ENCODE measurements around the gene GPR149.

The GPR149 gene

GRCh38 chr3:154428286-154429206 is 1.4 kb downstream of the GPR149 start:
- TF ChIP-seq, protein P1, sequence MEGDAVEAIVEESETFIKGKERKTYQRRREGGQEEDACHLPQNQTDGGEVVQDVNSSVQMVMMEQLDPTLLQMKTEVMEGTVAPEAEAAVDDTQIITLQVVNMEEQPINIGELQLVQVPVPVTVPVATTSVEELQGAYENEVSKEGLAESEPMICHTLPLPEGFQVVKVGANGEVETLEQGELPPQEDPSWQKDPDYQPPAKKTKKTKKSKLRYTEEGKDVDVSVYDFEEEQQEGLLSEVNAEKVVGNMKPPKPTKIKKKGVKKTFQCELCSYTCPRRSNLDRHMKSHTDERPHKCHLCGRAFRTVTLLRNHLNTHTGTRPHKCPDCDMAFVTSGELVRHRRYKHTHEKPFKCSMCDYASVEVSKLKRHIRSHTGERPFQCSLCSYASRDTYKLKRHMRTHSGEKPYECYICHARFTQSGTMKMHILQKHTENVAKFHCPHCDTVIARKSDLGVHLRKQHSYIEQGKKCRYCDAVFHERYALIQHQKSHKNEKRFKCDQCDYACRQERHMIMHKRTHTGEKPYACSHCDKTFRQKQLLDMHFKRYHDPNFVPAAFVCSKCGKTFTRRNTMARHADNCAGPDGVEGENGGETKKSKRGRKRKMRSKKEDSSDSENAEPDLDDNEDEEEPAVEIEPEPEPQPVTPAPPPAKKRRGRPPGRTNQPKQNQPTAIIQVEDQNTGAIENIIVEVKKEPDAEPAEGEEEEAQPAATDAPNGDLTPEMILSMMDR (conservative IDR thresholded peaks at IDR 0.05; ENCODE audit: low read depth), result no peak
- no peak for DNase-seq (ENCODE audit: low spot score)
- no peak overlapping the region for H3K27ac ChIP-seq
- ChIA-PET POLR2A (ENCODE audit: low non-redundant PET) (no interaction called here), CTCF (no interaction called here)

- ChIA-PET POLR2A (ENCODE audit: low non-redundant PET) (no interaction called here), CTCF (no interaction called here)
- no peak for DNase-seq (ENCODE audit: low spot score)
- no peak overlapping the region for H3K27ac ChIP-seq
- TF ChIP-seq, protein P1 (conservative IDR thresholded peaks at IDR 0.05; ENCODE audit: low read depth), result no peak
Observed at GRCh38 chr3:154427685-154428285, 2.2 kb downstream of the GPR149 start.

- H3K27ac ChIP-seq, result no peak overlapping the region
- TF ChIP-seq, protein P1 (conservative IDR thresholded peaks at IDR 0.05; ENCODE audit: low read depth), result no peak
- no peak for DNase-seq (ENCODE audit: low spot score)
- CTCF ChIA-PET, result no interaction called here
- POLR2A ChIA-PET (ENCODE audit: low non-redundant PET), result no interaction called here
Observed at GRCh38 chr3:154422694-154423093, 7.3 kb downstream of the GPR149 start.

DNA sequence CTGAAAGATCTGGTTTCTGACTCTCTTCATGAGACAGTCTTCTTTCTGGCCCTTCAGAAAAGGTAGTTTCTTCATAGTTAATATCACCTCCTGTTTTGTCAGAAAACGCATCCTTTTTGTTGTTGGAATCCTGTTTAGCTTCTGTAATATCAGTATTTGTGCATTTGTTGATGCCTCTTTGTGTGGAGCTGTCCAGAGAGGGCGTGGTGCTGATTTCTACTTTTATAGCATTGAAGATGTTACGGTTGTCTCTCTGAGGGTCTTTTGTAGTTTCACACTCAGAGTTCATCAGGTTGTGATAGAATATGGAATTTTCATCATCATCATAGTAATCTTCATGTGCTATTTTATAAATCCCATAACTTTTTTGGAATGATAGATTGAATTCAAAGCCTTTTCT is 8.9 kb downstream of the GPR149 start:
- POLR2A ChIA-PET (ENCODE audit: low non-redundant PET), result no interaction called here

DNA sequence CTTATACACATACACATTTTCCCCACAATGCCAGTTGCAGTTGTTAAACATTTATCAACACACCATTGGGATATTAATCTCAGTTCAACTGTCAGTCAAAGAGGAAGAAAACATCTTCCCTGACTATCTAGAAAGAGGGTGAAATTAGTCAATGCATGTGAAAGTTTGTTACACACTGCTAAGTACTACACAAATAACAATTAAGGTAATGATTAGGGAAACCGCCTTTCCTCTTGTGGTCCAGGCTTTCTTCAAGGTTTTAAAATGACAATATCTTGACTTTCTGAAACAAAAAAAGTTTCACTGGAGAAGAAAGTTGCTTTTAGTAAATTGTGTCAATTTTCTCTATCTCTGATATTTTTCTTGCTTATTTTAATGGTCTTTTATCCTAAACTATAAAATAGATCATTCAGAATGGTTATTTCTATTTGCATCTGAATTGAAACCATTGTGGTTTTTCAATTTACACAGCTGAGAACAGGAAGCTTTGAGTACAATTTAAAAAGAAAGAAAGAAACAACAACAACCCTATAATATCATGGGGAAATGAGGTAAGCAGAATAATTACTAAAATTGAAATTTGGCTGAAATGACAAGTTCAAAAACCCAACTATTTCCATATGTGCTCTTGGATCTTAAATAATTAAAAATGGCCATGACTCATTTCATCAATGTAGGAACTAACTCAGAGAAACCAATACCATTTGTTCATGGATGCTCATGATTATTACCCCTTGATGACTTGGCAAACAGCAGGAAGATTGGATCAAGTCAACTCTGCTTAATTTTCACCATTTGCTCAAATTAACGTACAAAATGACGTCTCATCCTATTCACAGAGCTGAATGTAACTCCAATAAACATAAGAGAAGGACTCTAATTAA is 31.7 kb downstream of the GPR149 start:
- DNase-seq (ENCODE audit: low spot score), result no peak
- TF ChIP-seq, protein P1 (conservative IDR thresholded peaks at IDR 0.05; ENCODE audit: low read depth), result no peak
- ChIA-PET CTCF (no interaction called here), POLR2A (ENCODE audit: low non-redundant PET) (no interaction called here)
- H3K27ac ChIP-seq, result no peak overlapping the region

More for the DNA sequence above, 8.9 kb downstream of the GPR149 start:
- no peak for DNase-seq (ENCODE audit: low spot score)
- CTCF ChIA-PET, result no interaction called here
- TF ChIP-seq, protein P1 (conservative IDR thresholded peaks at IDR 0.05; ENCODE audit: low read depth), result no peak
- no peak overlapping the region for H3K27ac ChIP-seq

GRCh38 chr3:154389861-154390260 is 40.1 kb downstream of the GPR149 start:
- DNase-seq (ENCODE audit: low spot score), result no peak
- ChIA-PET POLR2A (ENCODE audit: low non-redundant PET) (no interaction called here), CTCF (no interaction called here)
- TF ChIP-seq, protein P1 (conservative IDR thresholded peaks at IDR 0.05; ENCODE audit: low read depth), result no peak
- H3K27ac ChIP-seq, result no peak overlapping the region
